Lower leg skin (tissue), 4 donors: Measurements from ENCODE around the gene IL32. TPM values are rescaled to one million over a fixed set of nuclear protein-coding genes. Genes with fewer than 3 reads are reported as not detected.
"Not testable (repeated sequence)": the region's sequence is repeated elsewhere in the genome, so short reads cannot be mapped to it uniquely, and the experiment has no call there.

Experiments used
- DNase-seq, 2 donors: peaks; one replicate each; pipeline ENCODE4 v3.0.0-alpha.2; 2019; ENCODE audit warnings: low spot score in 2 of 2
- H3K4me3 ChIP-seq: fragments of 200-600 bp; sonication (generic); 2 replicates; pipeline ENCODE4 v1.5.1; 2017; ENCODE audit warnings: mild to moderate bottlenecking, low read depth; ENCODE audit not compliant: poor library complexity, severe bottlenecking
- CTCF ChIP-seq, 3 donors: fragments of 450-650 bp; IDR thresholded peaks; one replicate each; pipeline ENCODE4 v1.5.1; 2016; ENCODE audit warnings: antibody characterized with exemption in 3 of 3, mild to moderate bottlenecking in 3 of 3, moderate library complexity in 2 of 3
- POLR2A ChIP-seq, 2 donors: fragments of 450-650 bp; IDR thresholded peaks; one replicate each; pipeline ENCODE4 v1.6.1; 2016 to 2017; ENCODE audit warnings: antibody characterized with exemption in 2 of 2, mild to moderate bottlenecking in 1 of 2, moderate library complexity in 1 of 2
- WGBS, 2 donors: methylation state at CpG; one replicate each; pipeline ENCODE4 v1.1.5; 2018; 5-methylcytosine and 5-hydroxymethylcytosine counted together
- intact Hi-C: fragments of 100-400 bp; cut with DNase I; formaldehyde crosslinking; loops from one replicate; pipeline ENCODE4 v1.15.0; 2023; ENCODE audit warnings: low total_unique reads
- total RNA-seq, 4 donors: library from RNA; depleted of rRNA; stranded (reverse); fragments of >200 nt; gene quantifications; one replicate each; pipeline ENCODE4 v1.1.0, GENCODE V29; 2016

The IL32 gene
- total RNA-seq, 4 donors from 2014 or later = 0.80 to 7.2 (median 5.1) TPM

- intact Hi-C loops = no loop called here
- H3K4me3 ChIP-seq = no peak overlapping the region
- WGBS, 2 donors = 18 to 21% methylated on average over 12 to 13 of the region's 13 CpGs
- TF ChIP-seq POLR2A (IDR thresholded peaks at IDR 0.05) = no peak
- no peak for TF ChIP-seq CTCF (IDR thresholded peaks at IDR 0.05)
- no peak for DNase-seq
These were observed 18.1 kb upstream of the IL32 start for GRCh38 chr16:3047387-3047720.

- no peak for TF ChIP-seq CTCF (IDR thresholded peaks at IDR 0.05)
- TF ChIP-seq POLR2A (IDR thresholded peaks at IDR 0.05) = no peak
- no peak overlapping the region for H3K4me3 ChIP-seq
- DNase-seq = no peak
- 74 to 79% methylated on average over 18 to 26 of the region's 26 CpGs for WGBS, 2 donors
- intact Hi-C loops = no loop called here
These were observed 15.4 kb upstream of the IL32 start for GRCh38 chr16:3049921-3050481.

DNA sequence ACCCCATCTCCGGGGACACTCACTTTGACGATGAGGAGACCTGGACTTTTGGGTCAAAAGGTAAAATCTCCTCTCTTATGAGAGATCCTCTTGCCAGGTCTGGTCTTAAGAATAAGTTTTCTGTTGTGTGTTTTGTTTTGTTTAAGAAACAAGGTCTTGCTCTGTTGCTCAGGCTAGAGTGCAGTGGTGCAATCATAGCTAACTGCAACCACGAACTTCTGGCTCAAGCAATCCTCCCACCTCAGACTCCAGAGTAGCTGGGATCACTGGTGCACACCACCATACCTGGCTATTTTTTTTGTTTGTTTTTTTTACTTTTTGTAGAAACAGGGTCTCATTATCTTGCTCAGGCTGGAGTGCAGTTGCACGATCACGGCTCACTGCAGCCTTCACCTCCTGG, 15.0 kb upstream of the IL32 start:
- 84 to 86% methylated on average over 5 of the region's 5 CpGs for WGBS, 2 donors

GRCh38 chr16:3051009-3051408, 14.4 kb upstream of the IL32 start:
- 53 to 62% methylated on average over 4 of the region's 4 CpGs for WGBS, 2 donors
- intact Hi-C loops = no loop called here
- H3K4me3 ChIP-seq = no peak overlapping the region
- no peak for DNase-seq
- TF ChIP-seq POLR2A (IDR thresholded peaks at IDR 0.05) = no peak
- no peak for TF ChIP-seq CTCF (IDR thresholded peaks at IDR 0.05)

More for the DNA sequence above, 15.0 kb upstream of the IL32 start:
- H3K4me3 ChIP-seq = no peak overlapping the region
- no peak for TF ChIP-seq POLR2A (IDR thresholded peaks at IDR 0.05)
- TF ChIP-seq CTCF (IDR thresholded peaks at IDR 0.05) = no peak
- intact Hi-C loops = no loop called here
- no peak for DNase-seq

DNA sequence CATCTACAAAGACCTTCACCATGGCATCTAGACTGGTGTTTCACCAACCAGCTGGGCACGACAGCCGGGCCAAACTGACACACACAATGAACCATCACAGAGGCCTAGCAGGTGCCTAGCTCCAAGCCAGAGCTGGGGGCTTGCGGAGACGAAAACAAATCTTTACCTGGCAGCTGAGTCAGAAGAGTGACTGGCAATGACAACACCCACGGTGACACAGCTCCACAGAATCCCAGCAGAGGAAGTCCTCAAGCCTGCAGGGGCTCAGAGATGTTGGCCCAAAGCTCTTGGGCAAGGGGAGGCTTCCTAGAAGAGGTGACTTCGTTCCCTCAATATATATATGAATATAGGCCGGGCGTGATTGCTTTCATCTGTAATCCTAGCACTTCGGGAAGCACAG, 13.9 kb upstream of the IL32 start:
- H3K4me3 ChIP-seq = no peak overlapping the region
- DNase-seq = no peak
- TF ChIP-seq CTCF (IDR thresholded peaks at IDR 0.05) (no peak), POLR2A (IDR thresholded peaks at IDR 0.05) (no peak)
- intact Hi-C loops = no loop called here
- 65 to 86% methylated on average over 9 of the region's 9 CpGs for WGBS, 2 donors

GRCh38 chr16:3052571-3053329, 12.7 kb upstream of the IL32 start:
- intact Hi-C loops, H3K4me3 ChIP-seq, DNase-seq: not testable (repeated sequence)
- WGBS, 2 donors = 71 to 77% methylated on average over 7 to 10 of the region's 12 CpGs

- DNase-seq, intact Hi-C loops, H3K4me3 ChIP-seq: not testable (repeated sequence)
- 93 to 96% methylated on average over 7 of the region's 13 CpGs for WGBS, 2 donors
These were observed 12.1 kb upstream of the IL32 start for GRCh38 chr16:3053330-3053710.
